SU-DHL-6 (cell line): Measurements from ENCODE around the gene L3MBTL4.
"Not testable (repeated sequence)": the region's sequence is repeated elsewhere in the genome, so short reads cannot be mapped to it uniquely, and the experiment has no call there.

ENCODE experiments used
- H2AFZ ChIP-seq: fragments of 200-600 bp; sonication (generic); 2 replicates; pipeline ENCODE4 v1.6.1; 2014; ENCODE audit warnings: low read depth, mild to moderate bottlenecking, moderate library complexity, mixed read lengths, antibody characterized with exemption, low read length; ENCODE audit not compliant: severe bottlenecking
- H3F3A ChIP-seq: fragments of 200-600 bp; shearing (Covaris generic); 2 replicates; pipeline ENCODE4 v1.6.0; 2016; ENCODE audit warnings: antibody characterized with exemption, mild to moderate bottlenecking; ENCODE audit not compliant: insufficient read depth
- H3K27ac ChIP-seq: fragments of 200-600 bp; sonication (generic); 2 replicates; pipeline ENCODE4 v1.5.1; 2016; ENCODE audit warnings: low read depth, mild to moderate bottlenecking, low read length, moderate library complexity, mixed read lengths
- H3K27me3 ChIP-seq: fragments of 200-600 bp; sonication (generic), shearing (Covaris generic); 2 replicates; pipeline ENCODE4 v1.6.0; 2014; ENCODE audit warnings: mild to moderate bottlenecking, low read length
- H3K36me3 ChIP-seq: fragments of 200-600 bp; sonication (generic); 2 replicates; pipeline ENCODE4 v1.6.1; 2014; ENCODE audit warnings: mild to moderate bottlenecking, low read length, mixed read lengths
- H3K4me2 ChIP-seq: fragments of 300-600, 200-600 bp; shearing (Covaris generic), sonication (generic); 2 replicates; pipeline ENCODE4 v1.6.0; 2014; ENCODE audit warnings: low read length, low read depth, mild to moderate bottlenecking; ENCODE audit not compliant: poor library complexity, severe bottlenecking
- H3K4me3 ChIP-seq: fragments of 200-600 bp; sonication (generic); 2 replicates; pipeline ENCODE4 v1.5.1; 2014; ENCODE audit warnings: antibody characterized with exemption, low read length, mild to moderate bottlenecking, mixed read lengths; ENCODE audit not compliant: insufficient read depth, poor library complexity, severe bottlenecking
- H3K79me2 ChIP-seq: fragments of 200-600 bp; sonication (generic); 2 replicates; pipeline ENCODE4 v1.6.1; 2014; ENCODE audit warnings: mild to moderate bottlenecking, low read length, moderate library complexity; ENCODE audit not compliant: insufficient read depth
- H3K9ac ChIP-seq: fragments of 200-600 bp; sonication (generic); 2 replicates; pipeline ENCODE4 v1.7.0; 2014; ENCODE audit warnings: mild to moderate bottlenecking, low read length
- H3K9me2 ChIP-seq: fragments of 200-600 bp; sonication (generic); replicated peaks from 2 replicates; pipeline ENCODE4 v1.6.1; 2014; ENCODE audit warnings: low read length; ENCODE audit not compliant: insufficient read depth
- H3K9me3 ChIP-seq: fragments of 200-600 bp; sonication (generic); 2 replicates; pipeline ENCODE4 v1.6.1; 2014; ENCODE audit warnings: low read length, mixed read lengths; ENCODE audit not compliant: insufficient read depth
- H4K20me1 ChIP-seq: fragments of 200-600 bp; sonication (generic); 2 replicates; pipeline ENCODE4 v1.6.1; 2014; ENCODE audit warnings: low read depth, mild to moderate bottlenecking, antibody characterized with exemption, low read length, moderate library complexity, mixed read lengths
- EZH2phosphoT487 ChIP-seq: fragments of 200-600 bp; sonication (generic), shearing (Covaris generic); conservative IDR thresholded peaks from 2 replicates; pipeline ENCODE4 v1.6.1; 2018; ENCODE audit warnings: mild to moderate bottlenecking, antibody characterized with exemption, low read length, moderate library complexity, mixed read lengths
- TF ChIP-seq, protein P1 (sequence below): fragments of 200-600 bp; sonication (generic); IDR thresholded peaks from one replicate; pipeline ENCODE4 v1.5.1; 2017; ENCODE audit warnings: antibody characterized with exemption, mild to moderate bottlenecking, low read length, moderate library complexity; ENCODE audit not compliant: insufficient read depth, poor library complexity, severe bottlenecking

Gene L3MBTL4

DNA sequence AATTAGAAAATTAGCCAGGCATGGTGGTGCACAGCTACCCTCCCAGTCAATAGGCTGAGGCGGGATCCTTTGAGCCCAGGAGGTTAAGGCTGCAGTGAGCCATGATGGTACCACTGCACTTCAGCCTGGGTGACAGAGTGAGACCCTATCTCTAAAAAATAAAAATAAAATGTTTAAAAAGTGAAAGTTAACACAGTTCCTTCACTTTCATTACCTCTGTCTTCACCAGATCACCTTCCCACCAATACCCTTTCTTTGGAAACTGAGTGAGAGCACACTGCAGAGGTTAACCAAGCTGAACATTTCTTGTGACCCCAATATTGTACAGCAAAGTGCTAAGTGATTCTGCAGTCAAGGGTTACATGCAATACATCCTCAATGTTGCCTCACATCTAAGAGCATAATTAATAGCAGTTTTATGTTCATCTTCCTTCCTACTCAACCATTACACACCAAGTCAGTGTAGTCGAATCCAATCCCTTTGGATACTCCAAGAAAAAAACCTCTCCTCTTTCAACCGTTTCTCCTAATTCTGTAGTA, 1.7 kb downstream of the L3MBTL4 start:
- no peaks in the 10 kb centered on the region for H4K20me1 ChIP-seq
- H3K9me3 ChIP-seq: no peaks in the 10 kb centered on the region
- no peak overlapping the region for H3K27ac ChIP-seq
- no peak overlapping the region for H3K4me2 ChIP-seq
- no peaks in the 10 kb centered on the region for H3F3A ChIP-seq
- H3K4me3 ChIP-seq: no peak overlapping the region
- H3K36me3 ChIP-seq: no peaks in the 10 kb centered on the region
- H3K9ac ChIP-seq: no peak overlapping the region
- no peaks in the 10 kb centered on the region for H3K79me2 ChIP-seq
- no peaks in the 10 kb centered on the region for H3K9me2 ChIP-seq
- no peaks in the 10 kb centered on the region for H3K27me3 ChIP-seq
- no peak overlapping the region for H2AFZ ChIP-seq
- TF ChIP-seq EZH2phosphoT487: no peak
- TF ChIP-seq, protein P1, sequence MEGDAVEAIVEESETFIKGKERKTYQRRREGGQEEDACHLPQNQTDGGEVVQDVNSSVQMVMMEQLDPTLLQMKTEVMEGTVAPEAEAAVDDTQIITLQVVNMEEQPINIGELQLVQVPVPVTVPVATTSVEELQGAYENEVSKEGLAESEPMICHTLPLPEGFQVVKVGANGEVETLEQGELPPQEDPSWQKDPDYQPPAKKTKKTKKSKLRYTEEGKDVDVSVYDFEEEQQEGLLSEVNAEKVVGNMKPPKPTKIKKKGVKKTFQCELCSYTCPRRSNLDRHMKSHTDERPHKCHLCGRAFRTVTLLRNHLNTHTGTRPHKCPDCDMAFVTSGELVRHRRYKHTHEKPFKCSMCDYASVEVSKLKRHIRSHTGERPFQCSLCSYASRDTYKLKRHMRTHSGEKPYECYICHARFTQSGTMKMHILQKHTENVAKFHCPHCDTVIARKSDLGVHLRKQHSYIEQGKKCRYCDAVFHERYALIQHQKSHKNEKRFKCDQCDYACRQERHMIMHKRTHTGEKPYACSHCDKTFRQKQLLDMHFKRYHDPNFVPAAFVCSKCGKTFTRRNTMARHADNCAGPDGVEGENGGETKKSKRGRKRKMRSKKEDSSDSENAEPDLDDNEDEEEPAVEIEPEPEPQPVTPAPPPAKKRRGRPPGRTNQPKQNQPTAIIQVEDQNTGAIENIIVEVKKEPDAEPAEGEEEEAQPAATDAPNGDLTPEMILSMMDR: no peak

GRCh38 chr18:6411382-6411781, 3.3 kb downstream of the L3MBTL4 start:
- H3K79me2 ChIP-seq: no peaks in the 10 kb centered on the region
- H3K36me3 ChIP-seq: no peaks in the 10 kb centered on the region
- no peaks in the 10 kb centered on the region for H3K9me2 ChIP-seq
- H3F3A ChIP-seq: no peaks in the 10 kb centered on the region
- no peak overlapping the region for H2AFZ ChIP-seq
- H4K20me1 ChIP-seq: no peaks in the 10 kb centered on the region
- H3K9ac ChIP-seq: no peak overlapping the region
- TF ChIP-seq EZH2phosphoT487: no peak
- TF ChIP-seq, protein P1: no peak
- H3K4me2 ChIP-seq: no peak overlapping the region
- no peak overlapping the region for H3K4me3 ChIP-seq
- no peak overlapping the region for H3K27ac ChIP-seq
- no peaks in the 10 kb centered on the region for H3K27me3 ChIP-seq
- no peaks in the 10 kb centered on the region for H3K9me3 ChIP-seq

GRCh38 chr18:6409933-6410332, 4.8 kb downstream of the L3MBTL4 start:
- no peak overlapping the region for H3K4me2 ChIP-seq
- no peaks in the 10 kb centered on the region for H3K9me2 ChIP-seq
- no peak overlapping the region for H3K27ac ChIP-seq
- H3K9ac ChIP-seq: no peak overlapping the region
- no peak overlapping the region for H2AFZ ChIP-seq
- no peaks in the 10 kb centered on the region for H3K36me3 ChIP-seq
- H3K27me3 ChIP-seq: no peaks in the 10 kb centered on the region
- TF ChIP-seq, protein P1: no peak
- H3F3A ChIP-seq: no peaks in the 10 kb centered on the region
- H3K79me2 ChIP-seq: no peaks in the 10 kb centered on the region
- no peak overlapping the region for H3K4me3 ChIP-seq
- no peaks in the 10 kb centered on the region for H4K20me1 ChIP-seq
- H3K9me3 ChIP-seq: no peaks in the 10 kb centered on the region

- not testable (repeated sequence) for H3K9ac ChIP-seq, H3K4me3 ChIP-seq, H3K4me2 ChIP-seq, H3F3A ChIP-seq, H3K27me3 ChIP-seq, H3K9me2 ChIP-seq, H3K27ac ChIP-seq, H3K9me3 ChIP-seq, H3K36me3 ChIP-seq, H4K20me1 ChIP-seq, H2AFZ ChIP-seq, H3K79me2 ChIP-seq
Observed at GRCh38 chr18:6408543-6408942, 6.2 kb downstream of the L3MBTL4 start.
